ENCODE results near the gene C19orf81. TPM values are rescaled to one million over a fixed set of nuclear protein-coding genes. Genes with fewer than 3 reads are reported as not detected.

The C19orf81 gene
- total RNA-seq, 4 donors from 2014 or later, result not detected

DNA sequence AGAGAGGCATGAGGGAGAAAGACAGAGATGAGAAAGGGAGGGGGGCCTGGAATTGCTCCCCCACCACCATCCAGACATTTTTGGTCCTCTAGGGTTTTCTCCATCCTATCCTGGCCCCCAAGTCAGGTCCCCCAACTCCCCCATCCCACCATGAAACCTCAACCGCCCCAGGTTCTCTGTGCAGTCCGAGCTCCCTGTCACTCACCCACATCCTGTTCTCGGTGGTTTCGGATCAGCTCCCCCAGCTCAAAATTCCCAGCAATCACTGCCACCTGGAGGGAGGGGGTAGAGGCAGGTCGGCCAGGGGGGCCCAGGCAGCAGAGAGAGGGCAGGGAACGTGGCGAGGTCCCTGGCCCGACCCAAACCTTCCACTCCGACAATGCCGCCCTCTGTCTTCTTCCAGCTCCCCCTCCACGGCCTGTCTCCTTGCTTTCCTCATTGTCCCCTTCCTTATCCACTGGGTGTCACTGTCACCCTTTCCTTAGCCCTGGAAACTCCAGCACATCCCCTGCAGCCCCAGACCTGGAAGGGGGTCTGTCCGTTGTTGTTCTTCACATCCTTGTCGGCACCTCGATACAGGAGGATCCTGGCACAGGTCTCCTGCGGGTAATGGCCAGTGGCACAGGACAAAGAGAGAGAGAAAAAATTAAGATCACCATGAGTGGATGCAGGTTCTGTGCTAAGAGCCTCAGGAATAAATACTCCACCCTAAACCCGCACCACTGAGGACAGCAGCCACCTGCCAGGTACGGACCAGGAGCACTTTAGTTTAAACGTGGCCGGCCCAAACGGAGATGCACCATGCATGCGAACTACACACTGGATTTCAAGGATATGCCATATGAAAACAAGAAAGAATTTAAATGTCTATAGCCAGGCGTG lies 54.9 kb downstream of the C19orf81 start:
- no peaks in the 10 kb centered on the region for H3K9me3 ChIP-seq
- H3K4me3 ChIP-seq, result no peak overlapping the region
- ATAC-seq, result no peak
- in situ Hi-C loops (cut with MboI; ENCODE audit: low sequenced_read_pairs in 4 of 4) (no loop called here), intact Hi-C loops (cut with DNase I; ENCODE audit: low total_unique reads) (no loop called here)
- H3K4me1 ChIP-seq, result no peaks in the 10 kb centered on the region
- peaks cover 5 to 15% (median 14%) of the 10 kb centered on the region in 3 donors for H3K27me3 ChIP-seq
- TF ChIP-seq CTCF (IDR thresholded peaks at IDR 0.05 in 4 of 5, conservative IDR thresholded peaks at IDR 0.05 in 1 of 5) (no peak), POLR2A (IDR thresholded peaks at IDR 0.05) (no peak)
- H3K27ac ChIP-seq, result no peak overlapping the region
- DNase-seq, result no peak
- H3K36me3 ChIP-seq, result no peaks in the 10 kb centered on the region

- ATAC-seq, result no peak
- no peak for DNase-seq
- no peak overlapping the region for H3K27ac ChIP-seq
- no peaks in the 10 kb centered on the region for H3K4me1 ChIP-seq
- H3K36me3 ChIP-seq, result no peaks in the 10 kb centered on the region
- peaks cover 5 to 15% (median 9%) of the 10 kb centered on the region in 3 donors for H3K27me3 ChIP-seq
- in situ Hi-C loops (cut with MboI; ENCODE audit: low sequenced_read_pairs in 4 of 4) (no loop called here), intact Hi-C loops (cut with DNase I; ENCODE audit: low total_unique reads) (no loop called here)
- TF ChIP-seq POLR2A (IDR thresholded peaks at IDR 0.05) (no peak), CTCF (IDR thresholded peaks at IDR 0.05 in 4 of 5, conservative IDR thresholded peaks at IDR 0.05 in 1 of 5) (peak in 2 of 5 experiments; percentile 16 to 36)
- H3K9me3 ChIP-seq, result no peaks in the 10 kb centered on the region
- H3K4me3 ChIP-seq, result no peak overlapping the region
Measured at GRCh38 chr19:50705422-50706019, 56.3 kb downstream of the C19orf81 start.

DNA sequence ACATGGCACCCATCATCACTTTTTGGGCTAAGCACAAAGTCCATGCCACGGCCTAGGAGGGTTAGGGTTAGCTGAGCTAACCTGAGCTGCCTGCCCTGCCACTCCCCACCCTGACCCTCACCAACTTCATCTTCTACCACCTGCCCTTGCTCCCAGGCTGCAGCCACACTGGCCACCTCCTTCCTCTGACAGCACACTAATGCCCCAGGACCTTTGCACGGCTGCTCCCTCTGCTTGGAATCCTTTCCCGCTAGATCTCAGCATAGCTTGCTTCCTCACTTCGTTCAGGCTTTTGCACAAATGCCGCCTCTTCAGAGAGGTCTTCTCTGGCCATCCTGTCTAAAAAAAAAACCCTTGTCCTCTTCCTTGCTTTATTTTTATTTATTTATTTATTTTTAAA lies 57.1 kb downstream of the C19orf81 start:
- Histone ChIP-seq H3K4me1 (no peaks in the 10 kb centered on the region), H3K27ac (no peak overlapping the region), H3K4me3 (no peak overlapping the region), H3K27me3 (peaks cover 5 to 15% (median 9%) of the 10 kb centered on the region in 3 donors), H3K9me3 (no peaks in the 10 kb centered on the region), H3K36me3 (no peaks in the 10 kb centered on the region)
- TF ChIP-seq POLR2A (IDR thresholded peaks at IDR 0.05), result no peak
- TF ChIP-seq CTCF (IDR thresholded peaks at IDR 0.05 in 4 of 5, conservative IDR thresholded peaks at IDR 0.05 in 1 of 5), result no peak
- ATAC-seq (no peak), DNase-seq (no peak)
- in situ Hi-C loops (cut with MboI; ENCODE audit: low sequenced_read_pairs in 4 of 4), result no loop called here
- intact Hi-C loops (cut with DNase I; ENCODE audit: low total_unique reads), result no loop called here

DNA sequence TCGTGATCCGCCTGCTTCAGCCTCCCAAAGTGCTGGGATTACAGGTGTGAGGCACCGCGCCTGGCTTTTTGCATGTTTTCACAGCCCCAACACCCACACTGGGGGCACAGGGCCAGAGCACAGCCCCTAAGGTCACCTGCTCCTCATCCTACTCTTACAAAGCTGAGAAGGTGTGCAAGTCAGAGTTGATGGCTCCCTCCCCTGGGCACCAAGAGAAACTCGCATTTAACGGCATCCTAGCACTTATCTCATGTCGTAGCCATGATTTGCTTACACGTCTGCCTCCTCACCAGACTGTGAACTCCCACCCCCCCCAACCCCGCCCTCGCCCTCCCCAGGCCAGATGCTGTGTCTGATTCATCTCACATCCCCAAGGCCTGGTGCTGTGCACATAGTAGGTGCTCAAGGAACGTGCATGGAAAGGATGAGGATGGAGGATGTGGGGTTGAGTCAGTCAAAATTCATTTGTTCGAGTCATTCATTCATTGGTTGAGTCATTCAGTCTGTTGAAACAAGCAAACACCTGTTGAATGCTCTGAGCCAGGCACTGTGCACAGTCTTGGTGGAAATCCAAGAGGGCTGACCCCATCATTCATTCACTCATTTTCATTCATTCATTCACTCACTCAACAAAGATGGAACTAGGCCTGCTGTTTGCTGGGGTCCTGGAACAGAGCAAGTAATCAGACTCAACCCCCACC lies 59.1 kb downstream of the C19orf81 start:
- Histone ChIP-seq H3K27me3 (peaks cover 5 to 8% (median 6%) of the 10 kb centered on the region in 3 donors), H3K9me3 (no peaks in the 10 kb centered on the region), H3K27ac (no peak overlapping the region), H3K4me3 (no peak overlapping the region), H3K4me1 (no peaks in the 10 kb centered on the region), H3K36me3 (no peaks in the 10 kb centered on the region)
- intact Hi-C loops (cut with DNase I; ENCODE audit: low total_unique reads), result no loop called here
- ATAC-seq (no peak), DNase-seq (no peak)
- TF ChIP-seq POLR2A (IDR thresholded peaks at IDR 0.05) (no peak), CTCF (IDR thresholded peaks at IDR 0.05 in 4 of 5, conservative IDR thresholded peaks at IDR 0.05 in 1 of 5) (no peak)
- in situ Hi-C loops (cut with MboI; ENCODE audit: low sequenced_read_pairs in 4 of 4), result no loop called here

Other genes with a start within 250 kb of the C19orf81 start
- gene SPIB, start 230.5 kb upstream of the C19orf81 start, total RNA-seq, result under 1 TPM in 1 of 4 donors, not detected in 3; 0.15 TPM
- 100 to 1,000 TPM; 358 to 988 (median 442) TPM for gene MYBPC2, start 216.6 kb upstream of the C19orf81 start, total RNA-seq
- 10 to 100 TPM; 29.2 to 67.4 (median 45.4) TPM for gene EMC10, start 172.9 kb upstream of the C19orf81 start, total RNA-seq
- gene GARIN5A, start 172.6 kb upstream of the C19orf81 start, total RNA-seq, result 10 to 100 TPM in 1 of 4 donors, 1 to 10 TPM in 2, not detected in 1; 1.2 to 11.0 (median 1.9) TPM
- gene JOSD2, start 138.3 kb upstream of the C19orf81 start, total RNA-seq, result 10 to 100 TPM; 22.1 to 36.9 (median 27.8) TPM
- gene ASPDH, start 135.5 kb upstream of the C19orf81 start, total RNA-seq, result not detected
- gene LRRC4B, start 81.0 kb upstream of the C19orf81 start, total RNA-seq, result under 1 TPM in 3 of 4 donors, not detected in 1; 0.33 to 0.81 (median 0.34) TPM
- gene SYT3, start 9.6 kb upstream of the C19orf81 start, total RNA-seq, result under 1 TPM in 1 of 4 donors, not detected in 3; 0.09 TPM
- under 1 TPM in 1 of 4 donors, not detected in 3; 0.68 TPM for gene SHANK1, start 70.4 kb downstream of the C19orf81 start, total RNA-seq
- gene CLEC11A, start 73.9 kb downstream of the C19orf81 start, total RNA-seq, result 1 to 10 TPM; 2.1 to 5.0 (median 2.7) TPM
- not detected for gene GPR32, start 121.0 kb downstream of the C19orf81 start, total RNA-seq
- gene ACP4, start 141.0 kb downstream of the C19orf81 start, total RNA-seq, result not detected
- gene KLK1, start 174.3 kb downstream of the C19orf81 start, total RNA-seq, result under 1 TPM in 1 of 4 donors, not detected in 3; 0.41 TPM
- gene KLK15, start 184.1 kb downstream of the C19orf81 start, total RNA-seq, result not detected
- gene KLK3, start 205.5 kb downstream of the C19orf81 start, total RNA-seq, result not detected
- not detected for gene KLK2, start 224.0 kb downstream of the C19orf81 start, total RNA-seq